ENCODE measurements around the gene COL16A1.

Gene COL16A1

DNA sequence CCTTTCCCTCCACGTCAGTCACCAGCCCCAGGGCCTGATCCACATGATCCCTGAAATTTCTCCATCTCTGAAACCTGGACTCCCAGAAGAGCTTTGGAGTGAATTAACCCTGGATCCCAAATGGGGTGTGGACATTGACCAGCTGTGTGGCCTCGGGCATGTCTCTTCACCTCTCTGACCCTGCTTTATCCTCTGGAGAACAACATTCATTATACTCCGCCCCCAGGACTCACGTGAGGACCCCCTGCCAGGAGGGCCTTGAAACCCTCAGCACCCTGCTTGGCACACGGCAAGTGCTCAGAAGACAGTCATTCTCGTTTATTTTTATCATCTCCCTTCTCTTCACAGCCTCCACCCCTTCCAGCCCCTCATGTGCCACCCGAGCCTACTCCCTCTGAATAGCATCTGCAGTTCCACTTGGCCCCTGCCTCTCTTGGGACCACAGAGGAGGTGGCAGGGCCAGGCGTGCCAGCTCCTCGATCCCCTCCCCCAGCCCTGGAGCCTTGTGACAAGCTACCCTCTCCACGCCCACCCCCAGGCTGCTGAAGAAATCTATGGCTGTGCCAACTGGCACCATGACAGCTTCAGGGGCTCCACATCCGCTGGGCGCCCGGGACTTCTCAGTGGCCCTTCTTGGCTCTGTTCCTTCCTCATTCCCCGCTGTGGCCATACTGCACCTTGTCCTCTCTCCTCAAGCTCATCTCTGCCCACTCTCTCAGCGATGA lies 42.3 kb upstream of the COL16A1 start:
- Histone ChIP-seq H3K4me3 (ENCODE audit: low read depth, low read length) (no peak overlapping the region), H3K27ac (ENCODE audit: extremely low read depth, low read depth, low read length) (no peak overlapping the region), H3K4me1 (ENCODE audit: control insufficient read depth, insufficient read depth, low read length) (no peaks in the 10 kb centered on the region; the same call in 1 of the 2 replicates), H3K9me3 (ENCODE audit: control insufficient read depth, insufficient read depth, low read depth, low read length) (no peaks in the 10 kb centered on the region), H3K36me3 (ENCODE audit: control insufficient read depth in 2 of 2, insufficient read depth in 1 of 2, low read length in 2 of 2) (peaks cover 0 to 14% of the 10 kb centered on the region in 2 experiments; a peak in 1 of 3 replicates)
- POLR2A ChIA-PET = interaction anchor here (1.0 to 1.3 kb wide), 3 partner anchors 34 to 101 kb away, joined by 3 to 4 read pairs (median 3); partner anchors contain the start of gene PEF1
- TF ChIP-seq ZNF600 (tag by site-specific recombination; IDR thresholded peaks at IDR 0.05) = no peak
- TF ChIP-seq, protein P1, sequence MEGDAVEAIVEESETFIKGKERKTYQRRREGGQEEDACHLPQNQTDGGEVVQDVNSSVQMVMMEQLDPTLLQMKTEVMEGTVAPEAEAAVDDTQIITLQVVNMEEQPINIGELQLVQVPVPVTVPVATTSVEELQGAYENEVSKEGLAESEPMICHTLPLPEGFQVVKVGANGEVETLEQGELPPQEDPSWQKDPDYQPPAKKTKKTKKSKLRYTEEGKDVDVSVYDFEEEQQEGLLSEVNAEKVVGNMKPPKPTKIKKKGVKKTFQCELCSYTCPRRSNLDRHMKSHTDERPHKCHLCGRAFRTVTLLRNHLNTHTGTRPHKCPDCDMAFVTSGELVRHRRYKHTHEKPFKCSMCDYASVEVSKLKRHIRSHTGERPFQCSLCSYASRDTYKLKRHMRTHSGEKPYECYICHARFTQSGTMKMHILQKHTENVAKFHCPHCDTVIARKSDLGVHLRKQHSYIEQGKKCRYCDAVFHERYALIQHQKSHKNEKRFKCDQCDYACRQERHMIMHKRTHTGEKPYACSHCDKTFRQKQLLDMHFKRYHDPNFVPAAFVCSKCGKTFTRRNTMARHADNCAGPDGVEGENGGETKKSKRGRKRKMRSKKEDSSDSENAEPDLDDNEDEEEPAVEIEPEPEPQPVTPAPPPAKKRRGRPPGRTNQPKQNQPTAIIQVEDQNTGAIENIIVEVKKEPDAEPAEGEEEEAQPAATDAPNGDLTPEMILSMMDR (tag by site-specific recombination; IDR thresholded peaks at IDR 0.05) = 0 out of 2 replicates have a peak, but pooled peaks have one; percentile 5
- TF ChIP-seq, protein P2, sequence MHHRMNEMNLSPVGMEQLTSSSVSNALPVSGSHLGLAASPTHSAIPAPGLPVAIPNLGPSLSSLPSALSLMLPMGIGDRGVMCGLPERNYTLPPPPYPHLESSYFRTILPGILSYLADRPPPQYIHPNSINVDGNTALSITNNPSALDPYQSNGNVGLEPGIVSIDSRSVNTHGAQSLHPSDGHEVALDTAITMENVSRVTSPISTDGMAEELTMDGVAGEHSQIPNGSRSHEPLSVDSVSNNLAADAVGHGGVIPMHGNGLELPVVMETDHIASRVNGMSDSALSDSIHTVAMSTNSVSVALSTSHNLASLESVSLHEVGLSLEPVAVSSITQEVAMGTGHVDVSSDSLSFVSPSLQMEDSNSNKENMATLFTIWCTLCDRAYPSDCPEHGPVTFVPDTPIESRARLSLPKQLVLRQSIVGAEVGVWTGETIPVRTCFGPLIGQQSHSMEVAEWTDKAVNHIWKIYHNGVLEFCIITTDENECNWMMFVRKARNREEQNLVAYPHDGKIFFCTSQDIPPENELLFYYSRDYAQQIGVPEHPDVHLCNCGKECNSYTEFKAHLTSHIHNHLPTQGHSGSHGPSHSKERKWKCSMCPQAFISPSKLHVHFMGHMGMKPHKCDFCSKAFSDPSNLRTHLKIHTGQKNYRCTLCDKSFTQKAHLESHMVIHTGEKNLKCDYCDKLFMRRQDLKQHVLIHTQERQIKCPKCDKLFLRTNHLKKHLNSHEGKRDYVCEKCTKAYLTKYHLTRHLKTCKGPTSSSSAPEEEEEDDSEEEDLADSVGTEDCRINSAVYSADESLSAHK (tag by site-specific recombination; IDR thresholded peaks at IDR 0.05) = peak; percentile 87
- CTCF ChIA-PET = interaction anchor here (0.6 to 4.0 kb wide), 33 partner anchors 8 to 528 kb away, joined by 3 to 71 read pairs (median 5); partner anchors contain the start of gene ADGRB2

DNA sequence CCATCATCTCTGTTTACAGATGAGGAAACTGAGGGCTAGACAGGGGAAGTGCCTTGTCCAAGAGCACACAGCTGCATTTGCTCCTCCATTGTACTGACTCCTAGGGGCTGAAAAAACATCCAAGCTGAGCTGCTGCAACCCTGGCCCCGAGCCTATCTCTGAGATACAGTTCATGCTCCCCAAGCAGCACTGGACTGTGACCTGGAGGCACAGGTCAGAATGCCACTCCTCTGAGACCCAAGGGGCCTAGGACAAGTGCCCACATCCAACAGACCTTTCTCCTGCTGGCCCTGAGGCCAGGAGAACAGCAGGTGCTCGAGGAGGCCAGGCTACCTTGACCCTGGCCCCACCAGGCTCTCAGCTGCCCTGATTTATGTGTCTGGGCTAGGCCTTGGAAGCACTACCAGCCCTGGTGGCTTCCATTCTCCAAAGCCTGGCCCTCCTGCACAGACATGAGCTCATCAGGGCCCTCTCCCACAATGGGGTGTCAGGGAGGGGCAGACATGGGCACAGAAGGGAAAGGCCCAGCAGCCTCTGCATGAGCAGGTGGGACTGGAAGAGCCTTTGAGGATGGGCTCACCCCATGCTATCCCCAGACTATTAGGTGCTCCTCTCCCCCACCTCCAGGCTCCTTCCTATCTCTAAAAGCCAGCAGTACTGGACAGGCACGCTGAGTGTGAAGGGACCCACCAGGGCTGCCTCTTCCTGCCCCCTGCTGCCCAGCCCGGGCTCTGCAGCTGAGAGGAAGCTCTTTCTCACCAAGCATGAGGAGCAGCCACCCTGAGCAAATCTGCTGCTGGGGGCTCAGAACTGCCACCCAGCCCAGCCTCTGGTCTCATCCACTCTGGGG lies 41.5 kb upstream of the COL16A1 start:
- H3K4me1 ChIP-seq (ENCODE audit: control insufficient read depth, insufficient read depth, low read length) = no peaks in the 10 kb centered on the region; the same call in 1 of the 2 replicates
- no peak overlapping the region for H3K27ac ChIP-seq (ENCODE audit: extremely low read depth, low read depth, low read length)
- ChIA-PET CTCF (interaction anchor here (0.6 to 4.0 kb wide), 40 partner anchors 9 to 1157 kb away, joined by 3 to 71 read pairs (median 4); partner anchors contain the start of genes ADGRB2 and PEF1), POLR2A (interaction anchor here (1.0 to 1.3 kb wide), 3 partner anchors 33 to 100 kb away, joined by 3 to 4 read pairs (median 3); partner anchors contain the start of gene PEF1)
- H3K4me3 ChIP-seq (ENCODE audit: low read depth, low read length) = no peak overlapping the region
- peaks cover 0 to 22% of the 10 kb centered on the region in 2 experiments; a peak in 1 of 3 replicates for H3K36me3 ChIP-seq (ENCODE audit: control insufficient read depth in 2 of 2, insufficient read depth in 1 of 2, low read length in 2 of 2)
- H3K9me3 ChIP-seq (ENCODE audit: control insufficient read depth, insufficient read depth, low read depth, low read length) = no peaks in the 10 kb centered on the region
- TF ChIP-seq SALL2 (tag by site-specific recombination; IDR thresholded peaks at IDR 0.05; ENCODE audit: borderline replicate concordance) (no peak), ZBTB1 (tag by site-specific recombination; IDR thresholded peaks at IDR 0.05) (no peak), ZNF610 (tag by site-specific recombination; IDR thresholded peaks at IDR 0.05; ENCODE audit: borderline replicate concordance) (no peak), GLIS1 (tag by site-specific recombination; IDR thresholded peaks at IDR 0.05) (peak; percentile 97), ZNF792 (tag by site-specific recombination; IDR thresholded peaks at IDR 0.05) (no peak), ZNF510 (tag by site-specific recombination; IDR thresholded peaks at IDR 0.05; ENCODE audit: insufficient replicate concordance) (no peak), ZNF830 (tag by site-specific recombination; IDR thresholded peaks at IDR 0.05; ENCODE audit: low read depth) (no peak), ZBTB20 (tag by site-specific recombination; IDR thresholded peaks at IDR 0.05) (no peak), ZNF24 (tag by site-specific recombination; IDR thresholded peaks at IDR 0.05) (no peak), ZNF791 (tag by site-specific recombination; IDR thresholded peaks at IDR 0.05) (no peak), ZNF175 (tag by site-specific recombination; IDR thresholded peaks at IDR 0.05) (no peak), ZNF121 (tag by site-specific recombination; IDR thresholded peaks at IDR 0.05) (no peak), ZNF626 (tag by site-specific recombination; IDR thresholded peaks at IDR 0.05) (no peak)
- TF ChIP-seq, protein P3, sequence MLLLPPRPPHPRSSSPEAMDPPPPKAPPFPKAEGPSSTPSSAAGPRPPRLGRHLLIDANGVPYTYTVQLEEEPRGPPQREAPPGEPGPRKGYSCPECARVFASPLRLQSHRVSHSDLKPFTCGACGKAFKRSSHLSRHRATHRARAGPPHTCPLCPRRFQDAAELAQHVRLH (tag by site-specific recombination; IDR thresholded peaks at IDR 0.05) = no peak
- TF ChIP-seq, protein P4, sequence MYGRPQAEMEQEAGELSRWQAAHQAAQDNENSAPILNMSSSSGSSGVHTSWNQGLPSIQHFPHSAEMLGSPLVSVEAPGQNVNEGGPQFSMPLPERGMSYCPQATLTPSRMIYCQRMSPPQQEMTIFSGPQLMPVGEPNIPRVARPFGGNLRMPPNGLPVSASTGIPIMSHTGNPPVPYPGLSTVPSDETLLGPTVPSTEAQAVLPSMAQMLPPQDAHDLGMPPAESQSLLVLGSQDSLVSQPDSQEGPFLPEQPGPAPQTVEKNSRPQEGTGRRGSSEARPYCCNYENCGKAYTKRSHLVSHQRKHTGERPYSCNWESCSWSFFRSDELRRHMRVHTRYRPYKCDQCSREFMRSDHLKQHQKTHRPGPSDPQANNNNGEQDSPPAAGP (tag by site-specific recombination; IDR thresholded peaks at IDR 0.05) = 0 out of 2 replicates have a peak, but pooled peaks have one; percentile 27
- TF ChIP-seq, protein P5, sequence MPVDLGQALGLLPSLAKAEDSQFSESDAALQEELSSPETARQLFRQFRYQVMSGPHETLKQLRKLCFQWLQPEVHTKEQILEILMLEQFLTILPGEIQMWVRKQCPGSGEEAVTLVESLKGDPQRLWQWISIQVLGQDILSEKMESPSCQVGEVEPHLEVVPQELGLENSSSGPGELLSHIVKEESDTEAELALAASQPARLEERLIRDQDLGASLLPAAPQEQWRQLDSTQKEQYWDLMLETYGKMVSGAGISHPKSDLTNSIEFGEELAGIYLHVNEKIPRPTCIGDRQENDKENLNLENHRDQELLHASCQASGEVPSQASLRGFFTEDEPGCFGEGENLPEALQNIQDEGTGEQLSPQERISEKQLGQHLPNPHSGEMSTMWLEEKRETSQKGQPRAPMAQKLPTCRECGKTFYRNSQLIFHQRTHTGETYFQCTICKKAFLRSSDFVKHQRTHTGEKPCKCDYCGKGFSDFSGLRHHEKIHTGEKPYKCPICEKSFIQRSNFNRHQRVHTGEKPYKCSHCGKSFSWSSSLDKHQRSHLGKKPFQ (tag by site-specific recombination; IDR thresholded peaks at IDR 0.05) = no peak
- TF ChIP-seq, protein P6, sequence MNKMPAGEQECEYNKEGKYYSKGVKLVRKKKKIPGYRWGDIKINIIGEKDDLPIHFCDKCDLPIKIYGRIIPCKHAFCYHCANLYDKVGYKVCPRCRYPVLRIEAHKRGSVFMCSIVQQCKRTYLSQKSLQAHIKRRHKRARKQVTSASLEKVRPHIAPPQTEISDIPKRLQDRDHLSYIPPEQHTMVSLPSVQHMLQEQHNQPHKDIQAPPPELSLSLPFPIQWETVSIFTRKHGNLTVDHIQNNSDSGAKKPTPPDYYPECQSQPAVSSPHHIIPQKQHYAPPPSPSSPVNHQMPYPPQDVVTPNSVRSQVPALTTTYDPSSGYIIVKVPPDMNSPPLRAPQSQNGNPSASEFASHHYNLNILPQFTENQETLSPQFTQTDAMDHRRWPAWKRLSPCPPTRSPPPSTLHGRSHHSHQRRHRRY (tag by site-specific recombination; IDR thresholded peaks at IDR 0.05) = no peak
